ENCODE data around the gene RPUSD1.
A peak's percentile ranks its signal among the peaks of the same experiment; 100 is the strongest.

Gene RPUSD1

DNA sequence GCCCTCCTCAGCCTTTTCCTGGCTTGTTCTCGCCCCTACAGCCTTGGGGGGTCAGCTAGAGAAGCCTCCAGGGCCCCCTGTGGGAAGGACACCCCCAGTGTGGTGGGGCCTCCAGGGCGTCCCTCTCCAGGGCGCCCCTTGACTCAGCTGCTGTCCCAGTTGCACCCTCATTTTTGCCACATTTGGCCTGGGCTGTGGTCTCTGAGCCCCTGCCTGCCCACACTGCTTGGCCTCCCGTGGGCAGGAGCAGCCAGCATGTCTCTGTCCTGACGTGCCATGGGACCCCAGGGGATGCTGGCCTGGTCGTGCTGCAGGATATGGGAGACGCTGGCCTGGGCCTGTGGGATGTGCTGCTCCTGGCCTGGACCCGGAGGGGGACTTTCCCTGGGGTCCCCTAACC lies 5.2 kb upstream of the RPUSD1 start:
- Histone ChIP-seq H3K9ac (ENCODE audit: low read depth in 1 of 2, low read length in 2 of 2) (no peak overlapping the region), H3K4me1 (ENCODE audit: control insufficient read depth in 1 of 2, insufficient read depth in 2 of 2, low read length in 2 of 2) (peaks cover 0 to 11% of the 10 kb centered on the region in 2 donors), H3K36me3 (ENCODE audit: control insufficient read depth in 1 of 2, insufficient read depth in 2 of 2, low read length in 2 of 2) (peaks cover 0 to 8% of the 10 kb centered on the region in 2 donors), H3K27me3 (ENCODE audit: control insufficient read depth in 1 of 2, insufficient read depth in 2 of 2, low read length in 2 of 2) (peaks cover 0 to 3% of the 10 kb centered on the region in 2 donors), H3K27ac (ENCODE audit: low read depth, low read length) (no peak overlapping the region), H3K4me3 (ENCODE audit: low read depth in 1 of 2, low read length in 2 of 2) (no peak overlapping the region), H3K9me3 (ENCODE audit: control insufficient read depth in 1 of 2, low read length in 2 of 2) (no peaks in the 10 kb centered on the region)

DNA sequence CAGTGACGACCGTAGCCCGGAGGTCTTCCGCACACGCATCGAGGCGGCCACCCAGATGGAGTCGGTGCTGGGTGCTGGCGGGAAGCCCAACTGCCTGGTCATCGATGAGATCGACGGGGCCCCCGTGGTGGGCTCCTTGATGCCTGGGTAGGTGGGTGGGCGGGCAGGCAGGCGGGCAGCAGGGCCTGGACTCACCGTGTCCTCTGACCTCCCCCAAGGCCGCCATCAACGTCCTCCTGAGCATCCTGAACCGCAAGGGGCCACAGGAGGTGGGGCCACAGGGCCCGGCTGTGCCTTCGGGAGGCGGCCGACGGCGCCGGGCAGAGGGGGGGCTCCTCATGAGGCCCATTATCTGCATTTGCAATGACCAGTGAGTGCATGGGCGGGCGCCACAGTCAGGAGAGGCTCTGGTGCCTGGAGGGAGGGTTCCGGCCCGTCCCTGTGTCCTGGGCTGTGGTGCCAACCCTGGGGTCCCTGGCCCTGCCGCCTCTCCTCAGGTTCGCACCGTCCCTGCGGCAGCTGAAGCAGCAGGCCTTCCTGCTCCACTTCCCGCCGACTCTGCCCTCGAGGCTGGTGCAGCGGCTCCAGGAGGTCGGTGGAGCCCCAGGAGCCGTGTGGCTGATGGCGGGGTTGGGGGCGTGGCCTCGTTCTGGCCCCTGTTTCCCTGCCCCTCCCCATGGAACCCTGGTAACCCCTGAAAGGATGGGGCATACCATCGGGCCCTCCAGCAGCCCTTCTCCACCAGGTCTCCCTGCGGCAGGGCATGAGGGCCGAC lies 4.2 kb upstream of the RPUSD1 start:
- peaks cover 0 to 16% of the 10 kb centered on the region in 2 donors for H3K4me1 ChIP-seq (ENCODE audit: control insufficient read depth in 1 of 2, insufficient read depth in 2 of 2, low read length in 2 of 2)
- peaks cover 0 to 8% of the 10 kb centered on the region in 2 donors for H3K36me3 ChIP-seq (ENCODE audit: control insufficient read depth in 1 of 2, insufficient read depth in 2 of 2, low read length in 2 of 2)
- no peaks in the 10 kb centered on the region for H3K9me3 ChIP-seq (ENCODE audit: control insufficient read depth in 1 of 2, low read length in 2 of 2)
- no peak overlapping the region for H3K4me3 ChIP-seq (ENCODE audit: low read depth in 1 of 2, low read length in 2 of 2)
- no peaks in the 10 kb centered on the region for H3K27me3 ChIP-seq (ENCODE audit: control insufficient read depth in 1 of 2, insufficient read depth in 2 of 2, low read length in 2 of 2)
- no peak overlapping the region for H3K9ac ChIP-seq (ENCODE audit: low read depth in 1 of 2, low read length in 2 of 2)
- no peak overlapping the region for H3K27ac ChIP-seq (ENCODE audit: low read depth, low read length)

DNA sequence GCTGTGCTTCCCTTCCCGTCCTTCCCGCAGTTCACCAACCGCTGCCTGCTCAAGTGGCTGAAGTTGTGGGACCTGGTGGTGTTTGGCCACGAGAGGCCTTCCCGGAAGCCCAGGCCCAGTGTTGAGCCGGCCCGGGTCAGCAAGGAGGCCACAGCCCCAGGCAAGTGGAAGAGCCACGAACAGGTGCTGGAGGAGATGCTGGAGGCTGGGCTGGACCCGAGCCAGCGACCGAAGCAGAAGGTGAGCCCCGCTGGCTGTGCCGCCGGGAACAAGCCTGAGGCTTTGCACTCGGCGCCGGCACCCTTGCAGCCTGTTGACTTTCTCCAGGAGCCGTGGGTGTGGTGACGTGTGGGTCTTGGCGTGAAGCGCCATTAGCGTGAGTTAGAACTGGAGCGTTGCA lies 3.0 kb upstream of the RPUSD1 start:
- Histone ChIP-seq H3K9me3 (ENCODE audit: control insufficient read depth in 1 of 2, low read length in 2 of 2) (no peaks in the 10 kb centered on the region), H3K4me3 (ENCODE audit: low read depth in 1 of 2, low read length in 2 of 2) (no peak overlapping the region), H3K4me1 (ENCODE audit: control insufficient read depth in 1 of 2, insufficient read depth in 2 of 2, low read length in 2 of 2) (peaks cover 0 to 22% of the 10 kb centered on the region in 2 donors), H3K27me3 (ENCODE audit: control insufficient read depth in 1 of 2, insufficient read depth in 2 of 2, low read length in 2 of 2) (no peaks in the 10 kb centered on the region), H3K36me3 (ENCODE audit: control insufficient read depth in 1 of 2, insufficient read depth in 2 of 2, low read length in 2 of 2) (peaks cover 0 to 13% of the 10 kb centered on the region in 2 donors), H3K27ac (ENCODE audit: low read depth, low read length) (no peak overlapping the region), H3K9ac (ENCODE audit: low read depth in 1 of 2, low read length in 2 of 2) (no peak overlapping the region)

DNA sequence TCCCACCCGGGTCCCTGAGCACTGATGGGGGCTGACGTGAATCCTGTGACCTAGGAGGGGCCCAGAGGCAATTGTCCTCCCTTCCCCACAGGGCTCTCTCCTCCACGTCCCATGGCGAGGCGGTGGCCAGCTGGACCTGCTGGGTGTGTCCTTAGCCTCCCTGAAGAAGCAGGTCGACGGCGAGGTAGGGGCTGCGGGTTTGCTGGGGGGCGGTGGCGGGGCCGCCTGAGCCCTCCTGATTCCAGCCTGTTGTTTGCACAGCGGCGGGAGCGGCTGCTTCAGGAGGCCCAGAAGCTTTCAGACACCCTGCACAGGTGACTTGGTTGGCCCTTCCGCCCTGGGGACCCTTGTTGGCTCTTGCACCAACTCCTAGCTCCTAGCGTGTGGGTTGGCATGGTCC lies 1.9 kb upstream of the RPUSD1 start:
- H3K9me3 ChIP-seq (ENCODE audit: control insufficient read depth in 1 of 2, low read length in 2 of 2), result no peaks in the 10 kb centered on the region
- H3K4me3 ChIP-seq (ENCODE audit: low read depth in 1 of 2, low read length in 2 of 2), result no peak overlapping the region
- H3K9ac ChIP-seq (ENCODE audit: low read depth in 1 of 2, low read length in 2 of 2), result no peak overlapping the region
- peaks cover 0 to 16% of the 10 kb centered on the region in 2 donors for H3K36me3 ChIP-seq (ENCODE audit: control insufficient read depth in 1 of 2, insufficient read depth in 2 of 2, low read length in 2 of 2)
- H3K4me1 ChIP-seq (ENCODE audit: control insufficient read depth in 1 of 2, insufficient read depth in 2 of 2, low read length in 2 of 2), result peaks cover 0 to 22% of the 10 kb centered on the region in 2 donors
- H3K27me3 ChIP-seq (ENCODE audit: control insufficient read depth in 1 of 2, insufficient read depth in 2 of 2, low read length in 2 of 2), result no peaks in the 10 kb centered on the region
- no peak overlapping the region for H3K27ac ChIP-seq (ENCODE audit: low read depth, low read length)

DNA sequence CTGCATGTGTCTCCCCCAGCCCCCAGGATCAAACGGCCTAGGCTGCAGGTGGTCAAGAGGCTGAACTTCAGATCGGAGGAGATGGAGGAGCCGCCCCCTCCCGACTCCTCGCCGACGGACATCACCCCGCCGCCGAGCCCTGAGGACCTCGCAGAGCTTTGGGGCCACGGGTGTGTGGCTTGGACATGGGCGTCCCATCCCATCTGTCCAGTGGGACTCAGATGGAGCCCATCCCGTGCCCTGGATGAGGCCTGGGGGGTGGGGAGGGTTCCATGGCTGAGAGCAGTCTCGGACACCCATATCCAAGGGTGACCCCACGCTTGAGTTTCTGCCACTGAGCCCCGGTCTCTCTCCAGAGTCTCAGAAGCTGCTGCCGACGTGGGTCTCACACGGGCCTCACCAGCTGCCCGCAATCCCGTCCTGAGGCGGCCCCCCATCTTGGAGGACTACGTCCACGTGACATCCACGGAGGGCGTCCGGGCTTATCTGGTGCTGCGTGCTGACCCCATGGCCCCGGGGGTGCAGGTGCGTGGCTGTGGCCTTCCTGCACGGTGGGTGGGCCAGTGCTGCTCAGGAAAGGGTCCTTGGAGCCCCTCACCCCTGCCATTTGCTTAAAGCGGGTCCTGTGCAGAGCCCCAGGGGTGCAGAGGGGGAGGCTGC lies 1.1 kb upstream of the RPUSD1 start:
- H3K27ac ChIP-seq (ENCODE audit: low read depth, low read length), result no peak overlapping the region
- H3K36me3 ChIP-seq (ENCODE audit: control insufficient read depth in 1 of 2, insufficient read depth in 2 of 2, low read length in 2 of 2), result peaks cover 2 to 16% of the 10 kb centered on the region in 2 donors
- peak overlapping the region in 1 of 2 donors; percentile 78 for H3K4me3 ChIP-seq (ENCODE audit: low read depth in 1 of 2, low read length in 2 of 2)
- no peaks in the 10 kb centered on the region for H3K27me3 ChIP-seq (ENCODE audit: control insufficient read depth in 1 of 2, insufficient read depth in 2 of 2, low read length in 2 of 2)
- peaks cover 0 to 22% of the 10 kb centered on the region in 2 donors for H3K4me1 ChIP-seq (ENCODE audit: control insufficient read depth in 1 of 2, insufficient read depth in 2 of 2, low read length in 2 of 2)
- H3K9ac ChIP-seq (ENCODE audit: low read depth in 1 of 2, low read length in 2 of 2), result peak overlapping the region; percentile 39 to 44
- H3K9me3 ChIP-seq (ENCODE audit: control insufficient read depth in 1 of 2, low read length in 2 of 2), result no peaks in the 10 kb centered on the region

DNA sequence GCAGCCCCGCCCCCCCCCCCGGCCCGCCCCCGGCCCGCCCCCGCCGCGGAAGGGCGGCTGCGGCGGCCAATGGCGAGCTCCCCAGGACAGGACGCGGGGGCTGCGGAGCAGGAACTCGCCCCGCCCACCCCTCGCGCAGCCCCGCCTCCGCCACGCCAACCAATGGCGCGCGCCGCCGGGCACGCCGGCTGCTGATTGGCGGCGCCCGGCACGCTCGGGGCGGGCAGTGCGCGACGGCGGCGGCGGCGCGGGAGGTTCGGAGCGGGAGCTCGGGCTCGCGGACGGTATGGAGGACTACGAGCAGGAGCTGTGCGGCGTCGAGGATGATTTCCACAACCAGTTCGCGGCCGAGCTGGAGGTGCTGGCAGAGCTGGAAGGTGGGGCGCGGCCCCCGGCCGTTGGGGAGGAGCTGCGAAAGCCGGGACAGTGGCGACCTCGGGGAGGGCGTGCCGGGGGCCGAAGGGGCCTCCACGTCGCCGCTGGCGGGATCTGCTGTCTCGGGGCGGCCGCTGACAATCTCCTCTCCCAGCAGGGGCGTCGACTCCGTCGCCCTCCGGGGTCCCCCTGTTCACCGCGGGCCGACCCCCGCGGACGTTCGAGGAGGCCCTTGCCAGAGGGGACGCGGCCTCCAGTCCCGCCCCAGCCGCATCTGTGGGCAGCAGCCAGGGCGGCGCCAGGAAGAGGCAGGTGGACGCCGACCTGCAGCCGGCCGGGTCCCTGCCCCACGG lies 382 bp upstream of the RPUSD1 start, which contains the start of gene CHTF18:
CHTF18 (plus strand) TSS at position 222 of the 728 bp plus-strand sequence; CDS start at position 287, 65 bp downstream.
- H3K27ac ChIP-seq (ENCODE audit: low read depth, low read length), result no peak within 1 kb of the TSS
- H3K36me3 ChIP-seq (ENCODE audit: control insufficient read depth in 1 of 2, insufficient read depth in 2 of 2, low read length in 2 of 2), result peaks cover 2 to 16% of the 10 kb centered on the region in 2 donors
- peaks cover 0 to under 1% of the 10 kb centered on the region in 2 donors for H3K27me3 ChIP-seq (ENCODE audit: control insufficient read depth in 1 of 2, insufficient read depth in 2 of 2, low read length in 2 of 2)

DNA sequence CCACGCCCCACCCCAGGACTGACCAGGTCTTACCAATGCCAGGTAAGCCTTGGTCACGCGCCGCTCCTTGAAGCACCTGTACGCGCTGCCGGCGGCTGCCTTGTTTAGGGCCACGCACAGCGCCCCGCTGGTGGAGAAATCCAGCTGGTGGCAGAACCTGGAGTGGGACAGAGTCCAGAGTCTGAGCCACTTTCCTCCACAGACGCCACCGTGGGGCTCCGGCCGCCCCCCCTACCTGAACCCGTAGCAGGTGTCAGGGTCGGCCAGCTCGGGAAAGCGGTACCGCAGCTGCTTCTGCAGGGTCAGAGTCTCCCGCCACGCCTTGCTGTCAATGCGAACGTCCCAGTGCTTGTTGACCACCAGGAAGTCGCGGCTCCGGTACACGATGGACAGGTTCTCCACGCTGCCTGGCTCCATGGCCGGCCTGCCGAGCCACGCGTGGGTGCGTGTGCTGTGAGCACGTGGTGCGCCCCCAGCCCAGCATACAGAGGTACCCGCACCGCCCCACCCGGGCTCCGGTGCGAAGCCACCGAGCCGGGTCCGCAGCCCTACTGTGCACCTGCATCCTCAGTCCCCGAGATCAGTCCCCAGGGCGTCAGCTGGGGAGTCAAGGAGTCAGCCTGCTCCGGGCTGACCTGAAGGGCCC lies 737 bp downstream of the RPUSD1 start:
- Histone ChIP-seq H3K9me3 (ENCODE audit: control insufficient read depth in 1 of 2, low read length in 2 of 2) (no peaks in the 10 kb centered on the region), H3K27ac (ENCODE audit: low read depth, low read length) (no peak overlapping the region), H3K4me3 (ENCODE audit: low read depth in 1 of 2, low read length in 2 of 2) (peak overlapping the region; percentile 79 to 93), H3K36me3 (ENCODE audit: control insufficient read depth in 1 of 2, insufficient read depth in 2 of 2, low read length in 2 of 2) (peaks cover 2 to 16% of the 10 kb centered on the region in 2 donors), H3K4me1 (ENCODE audit: control insufficient read depth in 1 of 2, insufficient read depth in 2 of 2, low read length in 2 of 2) (peaks cover 8 to 31% of the 10 kb centered on the region in 2 donors), H3K27me3 (ENCODE audit: control insufficient read depth in 1 of 2, insufficient read depth in 2 of 2, low read length in 2 of 2) (peaks cover 8 to 11% of the 10 kb centered on the region in 2 donors), H3K9ac (ENCODE audit: low read depth in 1 of 2, low read length in 2 of 2) (peak overlapping the region; percentile 79)

More for the DNA sequence above, 382 bp upstream of the RPUSD1 start, which contains the start of gene CHTF18:
- peaks cover under 1 to 22% of the 10 kb centered on the region in 2 donors for H3K4me1 ChIP-seq (ENCODE audit: control insufficient read depth in 1 of 2, insufficient read depth in 2 of 2, low read length in 2 of 2)
- peak within 1 kb of the TSS; percentile 79 for H3K9ac ChIP-seq (ENCODE audit: low read depth in 1 of 2, low read length in 2 of 2)
- H3K9me3 ChIP-seq (ENCODE audit: control insufficient read depth in 1 of 2, low read length in 2 of 2), result no peaks in the 10 kb centered on the region
- H3K4me3 ChIP-seq (ENCODE audit: low read depth in 1 of 2, low read length in 2 of 2), result peak within 1 kb of the TSS; percentile 79 to 93

DNA sequence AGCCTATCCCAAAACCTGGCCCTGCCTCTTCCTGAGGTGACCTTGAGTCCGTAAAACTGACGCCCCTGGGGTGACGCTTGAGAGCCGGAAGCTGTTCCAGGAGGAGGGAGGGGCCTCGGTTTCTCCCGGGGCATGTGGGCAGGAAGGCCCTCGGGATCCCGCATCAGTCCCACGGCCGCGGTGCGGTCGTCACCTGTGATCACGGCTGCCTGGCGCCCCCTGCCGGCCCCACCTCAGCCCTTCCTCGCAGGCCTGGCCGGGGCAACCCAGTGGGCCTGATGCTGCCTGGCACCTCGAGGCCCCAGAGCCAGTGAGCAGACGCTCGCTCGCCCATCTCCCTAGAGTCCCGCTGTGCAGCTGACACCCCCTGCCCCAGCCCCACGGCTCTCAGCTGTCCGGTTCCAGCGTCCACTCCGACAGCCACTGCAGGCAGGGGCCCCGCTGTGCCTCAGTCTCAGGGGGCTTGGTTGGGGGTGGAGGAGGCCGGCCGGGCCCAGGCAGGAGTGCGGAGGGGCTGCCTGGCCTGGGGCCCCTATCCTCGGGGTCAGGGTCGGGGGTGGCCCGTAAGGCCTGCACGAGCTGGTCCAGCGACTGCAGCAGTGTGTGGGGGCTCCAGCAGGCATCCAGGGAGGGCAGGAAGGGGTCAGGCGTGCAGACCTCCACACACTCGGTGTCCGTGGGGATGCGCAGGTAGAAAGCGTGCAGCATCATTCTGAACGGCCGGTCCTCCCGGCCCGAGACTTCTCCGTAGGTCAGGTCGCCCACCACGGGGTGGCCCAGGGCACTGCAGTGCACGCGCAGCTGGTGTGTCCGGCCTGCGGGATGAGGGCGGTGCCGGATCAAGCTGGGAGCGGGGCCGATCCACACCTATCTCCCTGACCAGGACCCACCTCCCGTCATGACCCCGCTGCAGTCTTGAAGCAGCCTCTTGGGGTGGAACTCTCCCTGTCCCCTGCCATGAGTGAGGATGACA lies 2.3 kb downstream of the RPUSD1 start:
- Histone ChIP-seq H3K27me3 (ENCODE audit: control insufficient read depth in 1 of 2, insufficient read depth in 2 of 2, low read length in 2 of 2) (peaks cover 8 to 15% of the 10 kb centered on the region in 2 donors), H3K4me3 (ENCODE audit: low read depth in 1 of 2, low read length in 2 of 2) (no peak overlapping the region), H3K4me1 (ENCODE audit: control insufficient read depth in 1 of 2, insufficient read depth in 2 of 2, low read length in 2 of 2) (peaks cover 8 to 31% of the 10 kb centered on the region in 2 donors), H3K27ac (ENCODE audit: low read depth, low read length) (no peak overlapping the region), H3K9me3 (ENCODE audit: control insufficient read depth in 1 of 2, low read length in 2 of 2) (no peaks in the 10 kb centered on the region), H3K36me3 (ENCODE audit: control insufficient read depth in 1 of 2, insufficient read depth in 2 of 2, low read length in 2 of 2) (peaks cover 2 to 14% of the 10 kb centered on the region in 2 donors), H3K9ac (ENCODE audit: low read depth in 1 of 2, low read length in 2 of 2) (no peak overlapping the region)

DNA sequence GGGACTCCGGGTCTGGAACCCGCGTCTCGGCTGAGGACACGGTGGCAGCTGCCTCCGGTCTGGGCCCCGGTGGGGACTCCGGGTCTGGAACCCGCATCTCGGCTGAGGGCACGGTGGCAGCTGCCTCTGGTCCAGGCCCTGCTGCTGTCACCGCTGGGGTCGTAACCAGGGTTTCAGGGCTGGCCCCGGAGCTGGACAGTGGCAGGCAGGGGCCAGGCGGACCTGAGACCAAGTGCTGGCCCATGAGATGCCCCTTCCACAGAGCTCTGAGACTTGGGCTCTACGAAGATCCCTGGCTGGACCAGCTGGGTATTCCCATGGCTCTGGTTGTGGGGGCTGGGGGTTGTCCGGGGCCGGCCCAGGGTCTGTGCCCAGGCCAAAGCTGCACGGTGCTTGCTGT lies 3.8 kb downstream of the RPUSD1 start:
- Histone ChIP-seq H3K27me3 (ENCODE audit: control insufficient read depth in 1 of 2, insufficient read depth in 2 of 2, low read length in 2 of 2) (peaks cover 8 to 22% of the 10 kb centered on the region in 2 donors), H3K9ac (ENCODE audit: low read depth in 1 of 2, low read length in 2 of 2) (no peak overlapping the region), H3K36me3 (ENCODE audit: control insufficient read depth in 1 of 2, insufficient read depth in 2 of 2, low read length in 2 of 2) (peaks cover 2 to 9% of the 10 kb centered on the region in 2 donors), H3K9me3 (ENCODE audit: control insufficient read depth in 1 of 2, low read length in 2 of 2) (no peaks in the 10 kb centered on the region), H3K27ac (ENCODE audit: low read depth, low read length) (no peak overlapping the region), H3K4me1 (ENCODE audit: control insufficient read depth in 1 of 2, insufficient read depth in 2 of 2, low read length in 2 of 2) (peaks cover 8 to 29% of the 10 kb centered on the region in 2 donors), H3K4me3 (ENCODE audit: low read depth in 1 of 2, low read length in 2 of 2) (no peak overlapping the region)

Data from duodenal mucosa (tissue), 2 donors.